HepG2 (cell line): ENCODE measurements around the gene STX8. TPM values are rescaled to one million over a fixed set of nuclear protein-coding genes. Genes with fewer than 3 reads are reported as not detected.

ENCODE experiments used
- ZNF550 ChIP-seq: sonication (generic); formaldehyde crosslinking; IDR thresholded peaks from 2 replicates; pipeline ENCODE4 v1.4.0; 2020; ENCODE audit warnings: mild to moderate bottlenecking, missing genetic modification reagents, borderline replicate concordance
- polyA plus RNA-seq, 8 experiments: library from polyadenylated mRNA; depleted of rRNA in 3 of 8; stranded (reverse) in 7 of 8; unstranded in 1 of 8; fragments of >200 nt; fragmentation: Illumina TruSeq in 4 of 8; extraction: Trizol in 4 of 8; gene quantifications; 2 replicates each; pipeline versions ENCODE4 v1.2.1 to v1.2.3, GENCODE V29; 2011 to 2016; ENCODE audit warnings: low read depth in 4 of 8, missing spikeins in 1 of 8, mixed read lengths in 1 of 8; ENCODE audit not compliant: insufficient read depth in 1 of 8
- total RNA-seq, 5 experiments: library from RNA; depleted of rRNA; stranded (reverse); fragments of >200 nt; fragmentation: Illumina TruSeq; extraction: Trizol; gene quantifications; 2 replicates each; pipeline ENCODE4 v1.2.3, GENCODE V29; 2016; ENCODE audit warnings: low read depth in 1 of 5
- TF ChIP-seq, protein P1 (sequence below): sonication (generic); formaldehyde crosslinking; IDR thresholded peaks from 2 replicates; pipeline ENCODE4 v1.5.0; 2020; ENCODE audit warnings: mild to moderate bottlenecking, missing genetic modification reagents, borderline replicate concordance
- TF ChIP-seq, protein P2 (sequence below): sonication (generic); formaldehyde crosslinking; conservative IDR thresholded peaks from 2 replicates; pipeline ENCODE4 v1.4.0; 2020; ENCODE audit warnings: missing genetic modification reagents

The STX8 gene
- total and polyA plus RNA-seq, 2 of the 13 experiments (the other 11 are each of a cell fraction or from before 2014, with no cell fraction given), result 36.4 to 53.6 TPM

DNA sequence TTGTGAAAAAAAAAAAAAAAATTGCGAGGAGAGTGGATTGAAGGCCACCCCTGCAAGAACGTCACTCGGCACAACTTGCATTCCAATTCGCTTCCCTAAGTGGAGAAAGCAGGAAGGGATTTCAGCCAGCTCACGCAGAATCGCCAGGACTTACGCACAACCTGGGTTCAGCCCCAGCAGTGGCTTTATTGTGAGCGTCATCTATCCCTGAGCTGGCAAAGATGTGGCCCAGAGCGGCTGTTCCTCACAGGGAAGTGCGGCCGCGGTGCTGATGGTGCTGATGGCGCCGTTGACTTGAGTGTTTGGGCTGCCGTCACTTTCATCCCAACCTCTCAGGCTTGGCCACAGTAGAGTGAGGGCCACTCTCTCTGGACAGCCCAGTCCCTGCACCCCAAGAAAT lies 356.7 kb downstream of the STX8 start (continued):
- TF ChIP-seq, protein P1, sequence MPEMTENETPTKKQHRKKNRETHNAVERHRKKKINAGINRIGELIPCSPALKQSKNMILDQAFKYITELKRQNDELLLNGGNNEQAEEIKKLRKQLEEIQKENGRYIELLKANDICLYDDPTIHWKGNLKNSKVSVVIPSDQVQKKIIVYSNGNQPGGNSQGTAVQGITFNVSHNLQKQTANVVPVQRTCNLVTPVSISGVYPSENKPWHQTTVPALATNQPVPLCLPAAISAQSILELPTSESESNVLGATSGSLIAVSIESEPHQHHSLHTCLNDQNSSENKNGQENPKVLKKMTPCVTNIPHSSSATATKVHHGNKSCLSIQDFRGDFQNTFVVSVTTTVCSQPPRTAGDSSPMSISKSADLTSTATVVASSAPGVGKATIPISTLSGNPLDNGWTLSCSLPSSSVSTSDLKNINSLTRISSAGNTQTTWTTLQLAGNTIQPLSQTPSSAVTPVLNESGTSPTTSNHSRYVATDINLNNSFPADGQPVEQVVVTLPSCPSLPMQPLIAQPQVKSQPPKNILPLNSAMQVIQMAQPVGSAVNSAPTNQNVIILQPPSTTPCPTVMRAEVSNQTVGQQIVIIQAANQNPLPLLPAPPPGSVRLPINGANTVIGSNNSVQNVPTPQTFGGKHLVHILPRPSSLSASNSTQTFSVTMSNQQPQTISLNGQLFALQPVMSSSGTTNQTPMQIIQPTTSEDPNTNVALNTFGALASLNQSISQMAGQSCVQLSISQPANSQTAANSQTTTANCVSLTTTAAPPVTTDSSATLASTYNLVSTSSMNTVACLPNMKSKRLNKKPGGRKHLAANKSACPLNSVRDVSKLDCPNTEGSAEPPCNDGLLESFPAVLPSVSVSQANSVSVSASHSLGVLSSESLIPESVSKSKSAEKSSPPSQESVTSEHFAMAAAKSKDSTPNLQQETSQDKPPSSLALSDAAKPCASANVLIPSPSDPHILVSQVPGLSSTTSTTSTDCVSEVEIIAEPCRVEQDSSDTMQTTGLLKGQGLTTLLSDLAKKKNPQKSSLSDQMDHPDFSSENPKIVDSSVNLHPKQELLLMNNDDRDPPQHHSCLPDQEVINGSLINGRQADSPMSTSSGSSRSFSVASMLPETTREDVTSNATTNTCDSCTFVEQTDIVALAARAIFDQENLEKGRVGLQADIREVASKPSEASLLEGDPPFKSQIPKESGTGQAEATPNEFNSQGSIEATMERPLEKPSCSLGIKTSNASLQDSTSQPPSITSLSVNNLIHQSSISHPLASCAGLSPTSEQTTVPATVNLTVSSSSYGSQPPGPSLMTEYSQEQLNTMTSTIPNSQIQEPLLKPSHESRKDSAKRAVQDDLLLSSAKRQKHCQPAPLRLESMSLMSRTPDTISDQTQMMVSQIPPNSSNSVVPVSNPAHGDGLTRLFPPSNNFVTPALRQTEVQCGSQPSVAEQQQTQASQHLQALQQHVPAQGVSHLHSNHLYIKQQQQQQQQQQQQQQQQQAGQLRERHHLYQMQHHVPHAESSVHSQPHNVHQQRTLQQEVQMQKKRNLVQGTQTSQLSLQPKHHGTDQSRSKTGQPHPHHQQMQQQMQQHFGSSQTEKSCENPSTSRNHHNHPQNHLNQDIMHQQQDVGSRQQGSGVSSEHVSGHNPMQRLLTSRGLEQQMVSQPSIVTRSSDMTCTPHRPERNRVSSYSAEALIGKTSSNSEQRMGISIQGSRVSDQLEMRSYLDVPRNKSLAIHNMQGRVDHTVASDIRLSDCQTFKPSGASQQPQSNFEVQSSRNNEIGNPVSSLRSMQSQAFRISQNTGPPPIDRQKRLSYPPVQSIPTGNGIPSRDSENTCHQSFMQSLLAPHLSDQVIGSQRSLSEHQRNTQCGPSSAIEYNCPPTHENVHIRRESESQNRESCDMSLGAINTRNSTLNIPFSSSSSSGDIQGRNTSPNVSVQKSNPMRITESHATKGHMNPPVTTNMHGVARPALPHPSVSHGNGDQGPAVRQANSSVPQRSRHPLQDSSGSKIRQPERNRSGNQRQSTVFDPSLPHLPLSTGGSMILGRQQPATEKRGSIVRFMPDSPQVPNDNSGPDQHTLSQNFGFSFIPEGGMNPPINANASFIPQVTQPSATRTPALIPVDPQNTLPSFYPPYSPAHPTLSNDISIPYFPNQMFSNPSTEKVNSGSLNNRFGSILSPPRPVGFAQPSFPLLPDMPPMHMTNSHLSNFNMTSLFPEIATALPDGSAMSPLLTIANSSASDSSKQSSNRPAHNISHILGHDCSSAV (CRISPR knock-in tag), result no peak
- TF ChIP-seq, protein P2, sequence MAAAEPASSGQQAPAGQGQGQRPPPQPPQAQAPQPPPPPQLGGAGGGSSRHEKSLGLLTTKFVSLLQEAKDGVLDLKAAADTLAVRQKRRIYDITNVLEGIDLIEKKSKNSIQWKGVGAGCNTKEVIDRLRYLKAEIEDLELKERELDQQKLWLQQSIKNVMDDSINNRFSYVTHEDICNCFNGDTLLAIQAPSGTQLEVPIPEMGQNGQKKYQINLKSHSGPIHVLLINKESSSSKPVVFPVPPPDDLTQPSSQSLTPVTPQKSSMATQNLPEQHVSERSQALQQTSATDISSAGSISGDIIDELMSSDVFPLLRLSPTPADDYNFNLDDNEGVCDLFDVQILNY (CRISPR knock-in tag), result no peak
- no peak for TF ChIP-seq ZNF550
